ENCODE results near the gene GBP4. TPM values are rescaled to one million over a fixed set of nuclear protein-coding genes. Genes with fewer than 3 reads are reported as not detected.
"Not testable (repeated sequence)": the region's sequence is repeated elsewhere in the genome, so short reads cannot be mapped to it uniquely, and the experiment has no call there.

The GBP4 gene, protein sequence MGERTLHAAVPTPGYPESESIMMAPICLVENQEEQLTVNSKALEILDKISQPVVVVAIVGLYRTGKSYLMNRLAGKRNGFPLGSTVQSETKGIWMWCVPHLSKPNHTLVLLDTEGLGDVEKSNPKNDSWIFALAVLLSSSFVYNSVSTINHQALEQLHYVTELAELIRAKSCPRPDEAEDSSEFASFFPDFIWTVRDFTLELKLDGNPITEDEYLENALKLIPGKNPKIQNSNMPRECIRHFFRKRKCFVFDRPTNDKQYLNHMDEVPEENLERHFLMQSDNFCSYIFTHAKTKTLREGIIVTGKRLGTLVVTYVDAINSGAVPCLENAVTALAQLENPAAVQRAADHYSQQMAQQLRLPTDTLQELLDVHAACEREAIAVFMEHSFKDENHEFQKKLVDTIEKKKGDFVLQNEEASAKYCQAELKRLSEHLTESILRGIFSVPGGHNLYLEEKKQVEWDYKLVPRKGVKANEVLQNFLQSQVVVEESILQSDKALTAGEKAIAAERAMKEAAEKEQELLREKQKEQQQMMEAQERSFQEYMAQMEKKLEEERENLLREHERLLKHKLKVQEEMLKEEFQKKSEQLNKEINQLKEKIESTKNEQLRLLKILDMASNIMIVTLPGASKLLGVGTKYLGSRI
- not detected in 2 replicates for total RNA-seq
- not detected for polyA plus RNA-seq (2012)

DNA sequence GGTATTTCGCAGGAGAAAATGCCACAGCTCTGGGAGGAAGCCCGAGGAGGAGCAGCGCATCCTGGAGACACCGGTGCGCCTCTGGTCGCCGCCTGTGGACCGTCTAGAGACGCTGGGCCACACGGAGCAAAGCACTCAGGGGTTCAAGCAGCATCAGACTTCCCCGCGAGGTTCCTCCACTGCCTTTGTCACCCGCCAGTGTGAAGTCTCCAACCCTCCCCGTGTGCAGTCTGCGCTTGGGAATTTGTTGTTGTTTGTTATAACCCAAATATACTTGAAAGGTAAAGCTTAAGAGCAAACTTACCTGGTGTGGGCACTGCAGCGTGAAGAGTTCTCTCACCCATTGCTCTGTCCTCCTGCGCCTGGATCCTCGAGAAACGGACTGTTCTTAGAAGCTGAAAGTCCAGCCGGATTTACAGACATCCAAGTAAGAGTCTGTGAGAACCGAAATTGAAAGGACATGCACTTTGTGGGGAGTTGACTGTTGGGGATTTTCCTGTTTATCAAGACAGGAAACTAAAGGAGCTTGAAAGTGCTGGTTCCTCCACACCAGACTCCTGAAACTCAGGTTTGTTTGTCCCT lies at the start of gene GBP4:
GBP4 (minus strand) TSS at position 452 of the 582 bp plus-strand sequence; CDS start at position 344, 108 bp downstream.
- no peak for DNase-seq (ENCODE audit: low read depth)

DNA sequence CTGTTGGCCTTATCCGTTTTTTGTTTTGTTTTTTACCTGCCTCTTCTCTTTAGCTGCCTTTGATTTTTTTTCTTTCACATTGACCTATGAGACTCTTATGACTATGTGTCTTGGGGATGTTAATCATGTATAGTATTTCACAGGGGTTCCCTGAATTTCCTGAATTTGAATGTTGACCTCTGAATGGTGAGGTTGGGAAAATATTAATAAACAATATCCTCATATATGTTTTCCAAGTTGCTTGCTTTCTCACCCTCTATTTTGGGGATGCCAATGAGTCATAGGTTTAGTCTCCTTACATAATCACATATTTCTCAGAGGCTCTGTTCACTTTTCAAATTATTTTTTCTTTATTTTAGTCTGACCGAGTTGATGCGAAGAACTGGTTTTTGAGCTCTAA lies 44.3 kb upstream of the GBP4 start:
- DNase-seq (ENCODE audit: low read depth), result no peak

DNA sequence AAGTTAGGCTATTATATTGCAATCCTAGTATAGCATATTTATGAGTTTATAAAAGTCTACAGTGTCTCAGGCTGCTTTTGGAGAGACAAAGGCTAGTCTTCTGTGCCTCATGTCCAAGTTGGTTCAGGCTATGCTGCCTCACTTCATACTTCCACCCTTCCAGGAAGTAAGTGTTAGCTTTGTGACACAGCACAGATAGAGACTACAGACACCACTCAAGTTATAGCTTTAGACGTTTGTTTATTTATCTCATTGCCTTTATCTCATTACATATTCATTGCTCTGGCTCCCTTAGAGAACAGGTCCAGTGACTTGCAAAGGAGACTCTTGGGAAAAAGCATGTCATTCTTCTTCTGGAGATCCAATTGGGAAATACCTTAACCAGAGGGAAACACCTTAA lies 22.6 kb upstream of the GBP4 start:
- DNase-seq (ENCODE audit: low read depth), result no peak

DNA sequence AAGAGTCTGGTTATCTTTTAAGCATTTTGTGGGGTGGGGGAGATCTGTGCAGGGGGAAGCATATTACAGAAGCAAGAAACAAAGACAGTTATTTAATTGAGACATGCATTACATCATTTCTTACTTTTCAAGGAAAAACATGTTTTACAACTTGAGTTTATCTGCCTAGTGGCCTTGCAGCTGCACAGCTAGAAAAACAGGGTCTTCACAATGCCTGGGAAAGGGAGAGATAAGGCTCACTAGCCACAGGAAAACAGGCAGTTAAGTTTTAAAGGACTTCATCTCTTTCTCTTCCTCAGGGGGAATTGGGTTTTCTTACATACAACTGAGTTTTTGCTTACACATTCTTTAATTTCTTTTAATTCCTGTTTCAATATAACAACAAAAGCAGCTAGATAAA lies 21.1 kb upstream of the GBP4 start:
- not testable (repeated sequence) for DNase-seq (ENCODE audit: low read depth)

DNA sequence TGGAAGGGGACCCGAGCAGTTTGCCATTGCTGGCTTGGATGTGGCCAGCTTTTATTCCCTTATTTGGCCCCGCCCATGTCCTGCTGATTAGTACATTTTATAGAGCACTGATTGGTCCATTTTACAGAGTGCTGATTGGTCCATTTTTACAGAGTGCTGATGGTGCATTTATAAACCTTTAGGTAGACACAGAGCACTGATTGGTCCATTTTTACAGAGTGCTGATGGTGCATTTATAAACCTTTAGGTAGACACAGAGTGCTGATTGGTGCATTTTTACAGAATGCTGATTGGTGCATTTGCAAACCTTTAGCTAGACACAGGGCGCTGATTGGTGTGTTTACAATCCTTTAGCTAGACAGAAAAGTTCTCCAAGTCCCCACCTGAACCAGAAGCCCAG lies 20.2 kb upstream of the GBP4 start:
- DNase-seq (ENCODE audit: low read depth), result not testable (repeated sequence)

DNA sequence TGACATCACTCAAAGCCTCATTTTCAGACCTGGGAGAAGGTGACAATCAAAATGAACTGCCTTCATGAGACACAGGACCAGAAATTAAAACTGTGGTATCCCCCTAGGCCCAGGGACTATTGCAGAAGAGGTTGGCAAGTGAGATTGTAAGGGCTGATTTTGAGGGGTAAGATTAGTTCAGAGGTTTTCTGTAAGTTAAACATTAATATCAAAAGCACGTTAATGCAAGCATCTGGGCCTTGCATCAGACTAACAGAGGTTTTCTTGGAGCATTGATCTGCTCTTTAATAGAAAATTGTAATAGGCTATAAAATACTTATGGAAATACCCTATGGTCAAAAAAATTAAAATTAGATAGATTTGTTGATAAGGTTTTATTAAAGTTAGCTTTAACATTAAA lies 14.6 kb upstream of the GBP4 start:
- DNase-seq (ENCODE audit: low read depth), result no peak

DNA sequence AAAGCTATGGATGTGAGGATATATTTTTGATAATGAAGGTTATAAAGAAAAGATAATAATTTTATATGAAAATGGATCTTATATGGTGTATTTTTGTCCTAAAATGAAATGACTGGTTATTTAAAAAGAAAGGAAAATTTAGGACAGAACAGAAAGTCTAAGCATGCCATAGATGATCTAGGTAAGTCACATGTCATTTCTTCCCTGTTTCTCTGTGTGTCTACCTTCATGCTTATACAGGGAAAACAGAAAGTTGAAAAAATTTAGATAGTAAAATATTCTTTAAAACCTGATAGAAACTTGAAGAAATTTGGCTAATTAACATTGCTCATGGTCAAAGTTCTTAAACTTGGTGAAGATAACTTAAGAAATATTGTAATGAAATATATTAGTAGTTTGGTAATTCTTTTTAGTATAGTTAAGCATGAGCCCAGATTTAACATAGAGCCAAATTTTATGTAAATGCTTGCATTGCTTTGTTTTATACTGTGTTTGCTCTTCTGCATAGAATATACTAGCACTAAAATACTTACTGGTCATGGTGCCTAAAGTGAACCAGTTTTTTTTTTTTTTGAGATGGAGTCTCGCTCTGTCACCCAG lies 12.4 kb upstream of the GBP4 start:
- DNase-seq (ENCODE audit: low read depth), result no peak

DNA sequence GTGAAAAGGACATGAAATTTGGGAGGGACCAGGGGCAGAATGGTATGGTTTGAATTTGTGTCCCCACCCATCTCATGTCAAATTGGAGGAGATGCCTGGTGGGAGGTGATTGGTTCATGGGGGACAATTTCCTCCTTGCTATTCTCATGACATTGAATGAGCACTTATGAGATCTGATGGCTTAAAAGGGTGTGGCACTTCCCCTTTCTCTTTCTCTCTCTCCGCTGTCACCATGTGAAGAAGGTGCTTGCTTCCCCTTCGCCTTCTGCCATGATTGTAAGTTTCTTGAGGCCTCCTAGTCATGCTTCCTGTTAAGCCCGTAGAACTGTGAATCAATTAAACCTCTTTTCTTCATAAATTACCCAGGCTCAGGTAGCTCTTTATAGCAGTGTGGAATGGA lies 7.6 kb upstream of the GBP4 start:
- DNase-seq (ENCODE audit: low read depth), result no peak

DNA sequence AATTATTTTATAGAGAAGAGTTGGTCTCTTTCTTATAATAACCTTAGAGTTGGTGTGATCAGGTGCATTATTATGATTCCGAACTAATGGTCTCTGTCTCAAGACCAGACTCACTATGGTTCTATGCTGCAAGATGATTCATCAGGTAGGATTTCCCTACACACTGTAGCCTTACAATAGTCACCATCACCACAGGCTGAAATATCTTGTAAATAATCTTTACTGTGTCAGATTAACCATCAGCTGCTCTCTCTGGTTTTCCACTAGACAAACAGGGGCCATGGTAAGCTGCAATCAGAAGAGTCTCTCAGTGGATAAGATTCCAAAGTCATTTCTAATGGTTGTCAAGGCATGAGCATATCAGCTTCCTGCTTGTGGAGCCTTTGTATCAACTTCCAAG lies 4.4 kb upstream of the GBP4 start:
- DNase-seq (ENCODE audit: low read depth), result peak; percentile 6

DNA sequence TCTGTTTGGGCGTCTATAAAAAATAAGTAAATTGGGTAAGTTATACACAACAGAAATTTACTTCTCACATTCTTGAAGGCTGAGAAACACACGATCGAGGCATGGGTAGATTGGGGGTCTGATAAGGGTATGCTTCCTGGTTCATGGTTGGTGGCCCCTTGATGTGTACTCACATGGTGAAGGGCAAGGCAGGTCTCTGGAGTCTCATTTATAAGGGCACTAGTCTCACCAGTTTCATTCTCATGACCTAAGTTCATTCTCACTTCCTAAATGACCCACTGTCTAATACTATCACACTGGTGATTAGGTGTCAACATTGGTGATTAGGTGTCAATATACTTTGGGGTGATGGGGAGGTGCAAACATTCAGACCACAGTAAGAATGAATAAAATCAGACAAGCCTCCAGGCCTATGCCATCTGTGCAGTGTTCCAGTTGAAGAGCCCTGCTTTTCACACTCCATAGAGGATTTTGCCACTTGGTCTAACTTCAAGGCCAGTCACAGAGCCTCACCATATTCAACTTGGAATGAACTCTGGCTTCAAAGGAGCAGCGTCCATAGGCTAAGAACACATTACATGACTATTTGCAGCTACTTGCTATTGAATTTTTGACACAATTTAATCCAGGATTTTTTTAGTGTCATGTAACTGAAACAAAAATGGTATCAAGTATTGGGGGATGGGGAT lies 2.5 kb upstream of the GBP4 start:
- DNase-seq (ENCODE audit: low read depth), result no peak

DNA sequence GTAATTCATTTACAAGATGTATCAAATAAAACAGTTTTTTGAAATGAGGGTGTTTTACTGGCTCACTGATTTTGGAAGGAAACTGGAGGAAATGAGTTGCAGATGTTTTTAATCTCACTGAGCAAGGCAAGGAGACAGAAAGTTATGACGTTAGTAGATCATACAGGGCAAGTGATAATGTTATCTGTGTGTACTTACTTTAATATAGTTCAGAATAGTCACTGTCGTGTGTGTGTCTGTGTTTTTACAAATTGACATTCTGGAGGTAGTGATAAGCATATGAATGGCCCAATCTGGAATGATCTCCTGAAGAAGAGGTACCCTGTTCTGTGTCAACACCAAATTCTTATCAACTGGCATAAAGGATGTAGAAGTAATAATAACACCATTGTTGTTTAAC lies 1.9 kb upstream of the GBP4 start:
- DNase-seq (ENCODE audit: low read depth), result no peak

DNA sequence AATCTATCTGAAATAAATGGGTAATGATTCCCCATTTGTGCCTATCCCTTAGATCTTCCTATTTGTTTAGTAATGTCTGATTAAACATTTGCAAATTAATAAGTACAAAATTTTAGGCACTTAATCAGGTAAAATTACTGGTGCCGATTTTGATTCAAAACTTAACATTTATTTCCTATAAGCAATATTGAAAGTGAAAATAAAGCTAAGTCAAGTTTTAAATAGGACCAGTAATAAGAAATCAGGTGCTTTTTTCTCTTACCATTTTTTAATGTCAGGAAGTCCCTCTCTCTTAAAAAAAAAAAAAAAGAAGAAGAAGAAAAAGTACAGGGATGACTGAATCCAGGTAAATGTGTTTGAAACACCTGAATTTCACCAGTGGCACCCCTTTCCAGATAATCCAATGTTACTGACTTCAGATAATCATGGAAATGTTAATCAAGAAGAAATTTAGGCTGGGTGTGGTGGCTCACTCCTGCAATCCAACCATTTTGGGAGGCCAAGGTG lies 836 bp upstream of the GBP4 start:
- no peak for DNase-seq (ENCODE audit: low read depth)

DNA sequence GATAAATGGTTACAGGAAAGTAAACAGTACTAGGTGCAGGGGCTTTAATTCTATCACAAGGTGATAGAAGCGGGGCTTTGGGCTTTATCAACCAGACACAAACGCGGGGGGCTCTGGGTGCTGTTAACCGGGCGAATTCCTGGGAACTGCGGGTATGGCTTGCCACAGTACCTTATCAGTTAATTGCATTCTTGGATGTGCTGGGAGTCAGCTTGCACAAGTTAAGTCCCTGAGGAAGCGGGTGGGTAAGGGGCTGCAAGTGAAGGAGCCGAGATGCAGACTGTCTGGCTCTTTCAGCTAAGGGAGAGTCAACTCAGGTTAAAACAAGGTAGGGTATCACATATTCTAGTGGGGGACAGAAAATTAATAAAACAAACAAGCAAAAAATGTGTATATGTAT lies 661 bp downstream of the GBP4 start:
- no peak for DNase-seq (ENCODE audit: low read depth)

DNA sequence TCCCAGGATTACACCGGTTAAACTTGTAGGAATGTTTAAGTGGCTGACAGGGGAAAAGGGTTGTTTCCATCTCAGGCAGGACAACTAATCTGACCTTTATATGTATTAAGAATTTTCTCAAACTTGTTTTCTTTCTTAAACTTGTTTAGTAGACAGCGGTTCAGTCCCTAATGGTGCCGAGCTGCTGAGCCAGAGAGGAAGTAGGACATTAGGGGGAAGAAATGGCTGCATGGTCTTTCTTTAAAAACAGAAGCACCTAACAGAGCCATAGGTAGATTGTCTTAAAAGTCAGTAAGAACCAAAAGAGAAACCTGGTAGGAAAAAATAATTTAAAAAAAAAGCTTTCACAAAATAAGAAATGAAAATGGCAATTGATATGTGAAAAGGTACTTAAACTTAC lies 3.3 kb downstream of the GBP4 start:
- DNase-seq (ENCODE audit: low read depth), result no peak

DNA sequence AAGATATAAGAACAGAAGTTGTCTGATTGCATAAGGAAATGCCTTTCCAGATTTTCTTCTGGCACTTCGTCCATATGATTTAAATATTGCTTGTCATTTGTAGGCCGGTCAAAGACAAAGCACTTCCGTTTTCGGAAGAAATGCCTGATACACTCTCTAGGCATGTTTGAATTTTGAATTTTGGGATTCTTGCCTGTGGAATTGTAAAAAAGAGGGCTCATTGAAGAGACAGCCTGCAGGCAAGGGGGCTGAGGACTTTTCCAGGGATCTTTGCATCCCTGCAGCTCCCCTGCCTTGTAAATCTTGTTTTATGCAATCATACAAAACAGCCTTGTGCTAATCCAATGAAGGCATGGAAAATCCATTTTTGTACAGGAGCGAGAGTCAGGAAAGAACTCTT lies 7.4 kb downstream of the GBP4 start:
- DNase-seq (ENCODE audit: low read depth), result no peak

DNA sequence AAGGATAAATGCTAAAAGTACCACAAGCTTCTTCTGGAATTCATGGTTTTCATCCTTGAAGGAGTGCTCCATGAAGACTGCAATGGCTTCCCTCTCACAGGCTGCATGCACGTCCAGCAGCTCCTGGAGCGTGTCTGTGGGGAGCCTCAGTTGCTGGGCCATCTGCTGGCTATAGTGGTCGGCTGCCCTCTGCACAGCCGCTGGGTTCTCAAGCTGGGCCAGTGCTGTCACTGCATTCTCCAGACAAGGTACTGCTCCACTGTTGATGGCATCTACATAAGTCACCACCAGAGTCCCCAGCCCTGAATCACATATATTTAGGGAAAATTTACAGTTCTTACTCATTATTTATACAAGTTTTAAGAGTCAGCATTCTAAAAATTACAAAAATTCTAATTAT lies 8.7 kb downstream of the GBP4 start:
- DNase-seq (ENCODE audit: low read depth), result no peak

DNA sequence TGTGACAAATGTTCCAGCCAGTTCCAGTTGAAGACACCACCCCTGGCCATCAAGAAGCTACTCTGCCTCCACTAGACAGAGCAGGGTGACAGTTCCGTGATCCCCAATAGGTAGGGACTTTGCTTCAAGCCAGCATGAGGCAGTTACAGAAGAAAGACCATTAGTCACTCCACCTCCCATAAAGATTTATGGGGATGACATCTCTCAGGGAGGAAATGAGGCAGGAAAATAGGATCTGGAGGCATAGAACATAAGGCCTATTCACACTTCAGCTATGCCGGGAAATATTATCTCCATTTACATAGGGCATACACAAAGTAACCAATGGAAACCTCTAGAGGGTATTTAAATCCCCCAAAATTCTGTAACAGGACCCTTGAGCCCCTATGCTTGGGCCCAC lies 19.4 kb downstream of the GBP4 start:
- DNase-seq (ENCODE audit: low read depth), result no peak

DNA sequence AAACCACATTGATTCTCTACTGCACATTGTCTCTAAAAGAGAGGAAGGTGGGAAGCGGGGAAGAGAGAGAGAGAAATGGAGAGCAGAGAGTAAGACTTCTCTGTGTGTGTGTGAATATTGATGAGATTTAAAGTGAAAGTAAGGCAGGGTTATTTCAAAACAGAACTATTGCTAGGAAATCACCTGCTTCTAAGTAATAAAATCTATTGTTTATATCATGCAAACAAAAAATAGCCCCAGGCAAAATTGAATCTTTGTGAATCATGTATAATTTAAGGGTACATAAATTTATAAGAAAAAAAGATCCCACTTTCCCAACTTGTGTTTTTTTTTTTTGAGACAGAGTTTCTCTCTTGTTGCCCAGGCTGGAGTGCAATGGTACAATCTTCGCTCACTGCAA lies 21.8 kb downstream of the GBP4 start:
- DNase-seq (ENCODE audit: low read depth), result no peak

DNA sequence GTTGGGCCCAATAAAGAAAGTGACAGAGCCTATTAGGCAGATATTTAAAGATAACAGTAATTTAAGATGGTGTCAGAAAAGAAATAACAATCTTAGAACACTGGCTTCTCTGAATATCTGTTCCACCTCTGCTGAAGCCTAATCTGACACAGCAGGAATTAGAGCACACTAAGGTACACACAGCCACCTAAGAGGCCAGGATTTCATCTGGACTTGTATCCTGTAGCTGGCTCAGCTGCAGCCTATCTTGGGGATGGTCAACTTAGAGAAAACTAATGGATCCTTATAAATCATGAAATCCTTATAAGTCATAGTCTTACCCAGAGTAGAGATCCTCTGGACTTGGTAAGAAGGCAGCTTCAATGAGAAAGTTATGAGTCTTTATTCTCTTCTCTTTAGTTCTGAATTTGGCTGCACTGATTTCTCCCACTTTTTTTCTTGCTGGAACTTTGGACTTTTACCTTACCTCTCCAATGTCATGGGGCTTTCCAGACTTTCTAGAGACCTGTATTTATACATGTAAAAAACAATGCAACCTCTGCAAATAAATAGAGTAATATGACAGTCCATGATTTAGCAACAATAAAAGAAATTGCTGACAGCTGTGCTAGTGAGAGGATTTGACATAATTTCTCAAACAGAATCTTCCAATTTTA lies 23.0 kb downstream of the GBP4 start, which contains the start of gene GBP7:
GBP7 (minus strand) TSS at position 403 of the 656 bp plus-strand sequence. CDS start 4,068 bp downstream, outside the sequence.
- no peak for DNase-seq (ENCODE audit: low read depth)

DNA sequence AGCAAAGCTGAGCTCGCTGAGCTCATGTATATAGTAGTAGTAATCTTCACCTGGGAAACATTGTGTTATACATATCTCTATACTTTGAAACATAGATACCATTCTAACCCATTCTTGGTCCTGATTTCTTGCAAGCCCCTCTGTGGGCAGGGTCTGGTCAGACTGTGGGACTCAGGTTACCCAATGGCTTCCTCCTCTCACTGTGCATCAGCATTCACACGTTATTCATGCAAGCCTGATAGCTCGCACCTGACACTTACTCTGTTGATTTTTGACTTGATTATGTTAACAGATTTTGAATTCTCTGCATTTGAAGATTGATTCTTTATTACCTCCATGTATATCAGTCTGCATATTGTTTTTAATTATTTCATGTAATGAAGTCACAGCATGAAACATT lies 24.3 kb downstream of the GBP4 start:
- no peak for DNase-seq (ENCODE audit: low read depth)
